NCI-H1092 treated with DMSO at 0.1 percent for 48 hours (cell line): ENCODE measurements around the gene MAPK8IP3.
A peak's percentile ranks its signal among the peaks of the same experiment; 100 is the strongest.

ENCODE experiments used
- DNase-seq: peaks from one replicate; lab custom pipeline; 2025; lab: John Stamatoyannopoulos, UW

The MAPK8IP3 gene

DNA sequence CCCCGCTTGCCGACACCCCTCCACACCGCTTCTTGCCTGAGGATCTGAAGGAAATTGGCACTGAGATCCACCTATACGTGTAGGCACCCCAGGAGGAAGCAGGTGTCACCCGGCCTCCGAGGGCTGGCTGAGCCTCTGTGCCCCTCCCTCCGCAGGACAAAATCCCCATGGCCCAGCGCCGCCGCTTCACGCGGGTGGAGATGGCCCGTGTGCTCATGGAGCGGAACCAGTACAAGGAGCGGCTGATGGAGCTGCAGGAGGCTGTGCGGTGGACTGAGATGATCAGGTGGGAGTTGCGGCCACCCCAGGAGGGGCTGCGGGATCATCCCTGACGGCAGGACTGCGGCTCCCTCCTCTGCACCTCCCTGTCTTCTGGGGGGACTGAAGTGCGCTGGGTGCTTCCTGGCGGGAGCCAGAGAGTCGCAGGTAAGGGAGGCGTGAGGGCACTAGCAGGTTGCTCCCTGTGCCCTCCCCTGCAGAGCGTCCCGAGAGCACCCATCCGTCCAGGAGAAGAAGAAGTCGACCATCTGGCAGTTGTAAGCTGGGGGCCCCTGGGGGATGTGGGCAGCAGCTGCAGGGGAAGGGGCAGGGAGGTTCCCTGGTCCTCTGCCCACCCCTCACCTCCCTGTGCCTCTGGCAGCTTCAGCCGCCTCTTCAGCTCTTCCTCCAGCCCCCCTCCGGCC lies 56.3 kb downstream of the MAPK8IP3 start:
- no peak for DNase-seq

DNA sequence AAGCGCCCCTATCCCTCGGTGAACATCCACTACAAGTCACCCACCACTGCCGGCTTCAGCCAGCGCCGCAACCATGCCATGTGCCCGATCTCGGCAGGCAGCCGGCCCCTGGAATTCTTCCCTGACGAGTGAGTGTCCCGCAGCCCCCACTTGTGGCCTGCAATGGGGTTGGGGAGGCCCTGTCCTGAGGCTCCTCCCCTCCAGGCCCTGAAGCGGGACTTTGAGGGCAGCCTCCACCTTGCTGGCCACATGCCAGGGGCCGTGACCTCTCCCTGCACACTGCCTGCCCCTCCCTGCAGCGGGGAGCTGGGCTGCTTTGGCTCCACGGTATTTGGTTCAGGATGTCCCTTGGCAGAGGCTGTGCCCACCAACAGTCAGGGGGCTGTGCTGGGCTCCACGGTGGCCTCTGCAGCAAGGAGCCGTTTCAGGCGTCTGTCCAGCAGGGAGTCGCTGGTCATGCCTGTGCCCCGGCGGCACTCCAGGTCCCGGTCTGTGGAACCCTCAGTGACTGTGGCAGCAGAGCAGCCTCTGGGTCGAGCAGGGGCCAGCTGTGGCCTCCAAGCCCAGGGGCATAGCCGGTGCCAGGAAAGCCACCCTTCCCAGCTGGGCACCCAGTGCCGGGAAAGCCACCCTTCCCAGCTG lies 57.0 kb downstream of the MAPK8IP3 start:
- DNase-seq: no peak

DNA sequence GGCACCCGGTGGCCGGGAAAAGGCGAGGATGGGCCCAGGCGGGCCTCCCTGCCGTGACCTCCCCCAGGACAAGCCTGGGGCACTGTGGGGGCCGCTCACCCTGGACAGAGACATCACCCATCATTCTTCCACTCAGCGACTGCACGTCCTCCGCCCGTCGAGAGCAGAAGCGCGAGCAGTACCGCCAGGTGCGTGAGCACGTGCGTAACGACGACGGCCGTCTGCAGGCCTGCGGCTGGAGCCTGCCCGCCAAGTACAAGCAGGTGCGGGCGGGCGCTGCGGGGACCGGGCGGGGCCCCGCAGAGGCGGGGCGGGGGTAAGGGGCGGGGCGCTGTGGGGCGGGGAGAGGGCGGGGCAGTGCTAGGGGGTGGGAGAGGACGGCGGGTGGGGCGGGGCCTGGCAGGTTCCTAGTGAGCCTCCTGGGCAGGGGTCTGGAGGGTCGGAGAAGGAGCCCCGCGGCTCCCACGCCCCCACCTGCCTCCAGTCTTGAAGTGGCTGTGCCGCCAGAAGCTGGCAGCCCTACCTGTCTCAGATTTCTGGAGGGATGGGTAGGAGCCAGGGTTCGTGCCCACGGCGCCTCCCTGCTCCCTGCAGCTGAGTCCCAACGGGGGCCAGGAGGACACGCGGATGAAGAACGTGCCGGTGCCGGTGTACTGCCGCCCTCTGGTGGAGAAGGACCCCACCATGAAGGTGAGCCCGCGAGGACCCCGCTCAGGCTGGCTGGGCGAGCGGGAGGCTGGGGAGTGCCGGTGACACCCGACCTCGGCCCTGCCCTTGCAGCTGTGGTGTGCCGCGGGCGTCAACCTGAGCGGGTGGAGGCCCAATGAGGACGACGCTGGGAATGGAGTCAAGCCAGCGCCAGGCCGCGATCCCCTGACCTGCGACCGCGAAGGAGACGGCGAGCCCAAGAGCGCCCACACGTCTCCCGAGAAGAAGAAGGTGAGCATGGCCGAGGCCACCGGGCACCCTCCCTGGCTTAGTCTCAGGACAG lies 57.8 kb downstream of the MAPK8IP3 start:
- DNase-seq: no peak

DNA sequence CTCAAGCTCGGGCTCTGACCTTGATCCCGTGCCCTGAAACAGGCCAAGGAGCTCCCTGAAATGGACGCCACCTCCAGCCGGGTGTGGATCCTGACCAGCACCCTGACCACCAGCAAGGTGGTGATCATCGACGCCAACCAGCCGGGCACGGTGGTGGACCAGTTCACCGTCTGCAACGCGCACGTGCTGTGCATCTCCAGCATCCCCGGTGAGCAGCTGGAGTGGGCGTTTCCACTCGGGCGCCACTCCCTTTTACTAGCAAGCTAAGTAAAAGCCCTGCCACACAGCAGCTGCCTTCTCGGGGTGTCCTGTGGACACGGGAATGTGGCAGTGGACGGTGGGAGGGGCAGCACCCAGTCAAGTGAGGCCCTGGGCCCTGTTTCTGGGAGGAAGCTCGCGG lies 59.0 kb downstream of the MAPK8IP3 start:
- no peak for DNase-seq

GRCh38 chr16:1765826-1766225 lies 59.8 kb downstream of the MAPK8IP3 start:
- DNase-seq: no peak

DNA sequence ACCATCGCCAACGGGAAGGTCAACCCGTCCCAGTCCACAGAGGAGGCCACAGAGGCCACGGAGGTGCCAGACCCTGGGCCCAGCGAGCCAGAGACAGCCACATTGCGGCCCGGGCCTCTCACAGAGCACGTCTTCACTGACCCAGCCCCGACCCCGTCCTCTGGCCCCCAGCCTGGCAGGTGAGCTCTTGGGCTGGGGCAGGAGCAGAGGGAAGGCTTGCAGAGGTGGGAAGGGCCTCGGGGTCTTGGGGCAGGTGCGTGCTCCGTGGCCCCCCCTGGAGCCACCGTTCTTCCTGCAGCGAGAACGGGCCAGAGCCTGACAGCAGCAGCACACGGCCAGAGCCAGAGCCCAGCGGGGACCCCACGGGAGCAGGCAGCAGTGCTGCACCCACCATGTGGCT lies 60.2 kb downstream of the MAPK8IP3 start:
- DNase-seq: no peak

GRCh38 chr16:1766701-1767100 lies 60.7 kb downstream of the MAPK8IP3 start:
- no peak for DNase-seq

DNA sequence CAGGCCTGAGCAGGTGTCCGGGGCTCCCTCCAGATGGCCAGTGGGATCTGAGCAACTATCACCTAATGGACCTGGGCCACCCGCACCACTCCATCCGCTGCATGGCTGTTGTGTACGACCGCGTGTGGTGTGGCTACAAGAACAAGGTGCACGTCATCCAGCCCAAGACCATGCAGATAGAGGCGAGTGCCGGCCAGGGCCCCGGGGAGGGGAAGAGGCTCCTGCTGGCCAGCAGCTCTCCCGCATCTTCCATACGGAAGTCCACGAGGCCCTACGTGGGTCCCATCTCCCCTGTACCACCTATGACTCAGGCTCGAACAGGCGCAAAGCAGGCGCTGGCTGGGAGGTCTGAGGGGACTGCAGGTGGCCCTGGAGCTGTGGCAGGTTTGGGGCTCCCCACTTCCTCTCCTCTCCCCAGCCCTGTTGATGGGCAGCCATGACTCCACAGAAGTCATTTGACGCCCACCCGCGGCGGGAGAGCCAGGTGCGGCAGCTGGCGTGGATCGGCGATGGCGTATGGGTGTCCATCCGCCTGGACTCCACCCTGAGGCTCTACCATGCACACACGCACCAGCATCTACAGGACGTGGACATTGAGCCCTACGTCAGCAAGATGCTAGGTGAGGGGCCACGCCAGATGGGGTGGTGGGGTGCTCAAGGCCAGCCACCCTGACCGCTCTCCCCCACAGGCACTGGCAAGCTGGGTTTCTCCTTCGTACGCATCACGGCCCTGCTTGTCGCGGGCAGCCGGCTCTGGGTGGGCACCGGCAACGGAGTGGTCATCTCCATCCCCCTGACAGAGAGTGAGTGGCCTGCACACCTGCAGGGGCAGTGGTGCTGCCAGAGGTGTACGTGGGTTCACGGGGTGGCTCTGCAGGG lies 61.4 kb downstream of the MAPK8IP3 start:
- no peak for DNase-seq

GRCh38 chr16:1768061-1768766 lies 62.2 kb downstream of the MAPK8IP3 start:
- no peak for DNase-seq

DNA sequence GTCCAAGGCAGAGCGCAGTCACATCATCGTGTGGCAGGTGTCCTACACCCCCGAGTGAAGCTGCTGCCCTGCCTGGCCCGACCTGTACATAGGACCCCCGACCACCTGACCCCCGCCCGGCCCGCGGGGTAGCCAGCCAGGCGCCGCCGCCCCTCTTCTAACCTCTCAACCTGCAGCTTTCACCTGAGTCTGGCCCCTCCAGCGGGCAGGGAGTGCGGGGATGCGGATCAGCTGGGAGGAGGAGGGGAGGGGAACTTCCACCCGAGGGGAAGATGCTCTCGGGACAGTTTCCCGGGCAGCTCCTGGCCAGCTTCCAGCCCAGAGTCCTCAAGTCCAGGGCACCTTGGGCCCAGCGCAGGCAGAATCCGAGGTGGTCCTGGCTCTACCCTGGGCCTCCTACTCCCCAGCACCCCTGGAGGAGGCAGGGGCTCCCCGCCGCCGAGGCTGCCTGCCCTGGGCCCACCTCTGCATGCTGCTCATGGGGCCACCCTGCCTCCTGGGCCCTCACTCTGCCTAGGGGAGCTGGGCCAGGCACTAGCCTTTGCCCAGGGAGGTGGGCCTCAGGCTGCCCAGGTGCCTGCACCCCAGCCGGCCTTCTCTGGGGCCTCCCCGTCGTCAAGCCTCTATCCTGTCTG lies 62.9 kb downstream of the MAPK8IP3 start:
- no peak for DNase-seq

DNA sequence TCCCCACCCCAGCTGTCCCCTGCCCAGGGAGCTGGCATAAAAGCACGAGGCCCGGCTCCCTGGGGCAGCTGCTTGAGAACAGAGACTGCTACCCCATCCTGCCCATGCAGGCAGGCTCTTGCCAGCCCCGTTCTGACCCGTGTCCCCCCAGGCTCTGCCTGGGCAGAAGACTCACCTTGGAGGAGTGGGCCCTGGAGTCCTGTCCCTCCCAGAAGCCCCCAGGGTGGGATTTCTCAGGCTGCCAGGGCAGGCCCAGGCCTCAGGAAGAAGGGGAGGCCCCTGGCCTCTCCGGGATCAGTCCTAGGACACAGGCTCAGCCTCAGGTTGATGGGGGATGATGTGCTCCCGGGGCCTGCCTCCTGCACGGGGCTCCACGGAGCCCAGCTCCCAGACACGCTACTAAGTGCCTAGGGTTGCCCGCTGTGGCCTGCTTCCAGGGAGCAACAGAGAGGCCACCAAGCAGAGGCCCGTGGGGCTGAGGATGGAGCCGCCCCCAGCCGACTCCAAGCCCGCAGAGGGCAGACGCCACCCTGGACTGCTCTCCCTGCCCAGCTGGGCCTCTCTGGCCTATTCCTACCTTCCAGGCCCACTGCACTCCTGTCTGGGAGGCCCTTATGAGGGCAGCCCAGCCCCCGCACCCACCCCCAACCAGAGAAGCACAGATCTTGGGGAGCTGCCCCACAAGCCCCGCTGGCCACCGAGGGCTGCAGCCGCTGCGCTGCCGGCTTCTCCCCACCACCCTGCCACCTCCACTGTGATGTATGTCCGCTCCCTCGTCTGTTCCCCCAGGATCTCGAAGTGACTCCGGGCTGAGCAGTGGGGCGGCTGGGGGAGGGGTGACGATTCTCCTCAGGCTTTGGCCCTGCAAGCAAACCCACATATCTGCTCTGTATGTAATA lies 63.7 kb downstream of the MAPK8IP3 start:
- no peak for DNase-seq

GRCh38 chr16:1770328-1771187 lies 64.6 kb downstream of the MAPK8IP3 start:
- peak; percentile 54 for DNase-seq

DNA sequence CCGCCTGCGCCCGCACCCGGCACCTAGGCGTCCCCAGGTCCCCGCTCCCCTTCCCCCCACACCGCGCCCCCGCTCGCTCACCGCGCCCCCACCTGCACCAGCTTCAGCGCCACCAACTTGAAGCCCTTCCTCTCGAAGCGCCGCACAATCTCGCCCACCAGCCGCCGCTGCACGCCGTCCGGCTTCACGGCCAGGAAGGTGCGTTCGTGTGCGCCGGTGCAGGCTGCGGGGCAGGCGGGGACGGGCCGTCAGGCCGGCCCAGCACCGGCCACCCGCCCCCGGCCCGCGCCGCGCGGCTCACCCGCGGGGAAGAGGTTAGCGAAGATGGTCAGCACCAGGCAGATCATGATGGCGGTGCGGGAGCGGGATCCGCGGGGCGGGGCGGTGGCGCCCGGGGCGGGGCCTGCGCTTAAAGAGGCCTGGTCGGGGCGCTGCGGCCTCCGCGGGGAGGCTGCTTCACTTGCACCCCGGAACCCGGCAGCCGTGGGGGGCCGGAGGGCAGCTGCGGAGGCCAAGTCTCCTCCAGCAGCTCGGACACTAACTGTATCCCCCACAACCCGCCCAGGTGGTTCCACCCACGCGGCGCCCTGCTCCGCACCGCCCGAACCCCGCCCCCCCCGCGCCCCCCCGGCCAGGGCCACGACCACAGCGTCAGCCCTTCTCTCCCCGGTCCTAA lies 65.3 kb downstream of the MAPK8IP3 start, which contains the start of gene NME3:
Gene NME3 (minus strand): TSS at position 356 of the 676 bp plus-strand sequence. CDS start 9 bp downstream, at position 347.
- peak; percentile 66 for DNase-seq

DNA sequence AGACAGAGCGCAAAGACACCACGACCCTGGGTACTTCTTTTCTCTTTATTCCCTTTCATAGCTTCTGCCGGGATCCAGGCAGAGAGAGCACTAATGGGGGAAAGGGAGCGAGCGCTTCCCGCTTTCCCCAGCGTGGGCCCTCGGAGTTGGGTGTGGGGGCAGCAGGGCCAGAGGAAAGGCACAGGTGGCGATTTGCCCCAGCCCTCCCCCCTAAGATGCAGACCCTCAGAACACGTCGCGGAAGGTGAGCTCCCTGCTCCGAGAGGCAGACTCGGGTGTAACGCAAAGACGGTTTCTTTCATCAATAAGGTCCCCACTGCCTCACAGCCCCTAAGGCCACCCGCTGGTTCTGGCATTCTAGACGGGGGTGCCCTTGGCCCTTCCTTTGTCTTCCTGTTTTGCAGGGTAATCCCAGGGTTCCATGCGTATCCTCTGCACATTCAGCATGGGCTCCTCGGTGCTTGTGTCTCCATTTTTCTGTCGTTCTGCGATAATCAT lies 65.9 kb downstream of the MAPK8IP3 start:
- no peak for DNase-seq

GRCh38 chr16:1772362-1772907 lies 66.4 kb downstream of the MAPK8IP3 start, which contains the start of gene EME2:
EME2 (plus strand) TSS chr16:1772810; CDS start chr16:1773228, 418 bp downstream.
- no peak for DNase-seq

DNA sequence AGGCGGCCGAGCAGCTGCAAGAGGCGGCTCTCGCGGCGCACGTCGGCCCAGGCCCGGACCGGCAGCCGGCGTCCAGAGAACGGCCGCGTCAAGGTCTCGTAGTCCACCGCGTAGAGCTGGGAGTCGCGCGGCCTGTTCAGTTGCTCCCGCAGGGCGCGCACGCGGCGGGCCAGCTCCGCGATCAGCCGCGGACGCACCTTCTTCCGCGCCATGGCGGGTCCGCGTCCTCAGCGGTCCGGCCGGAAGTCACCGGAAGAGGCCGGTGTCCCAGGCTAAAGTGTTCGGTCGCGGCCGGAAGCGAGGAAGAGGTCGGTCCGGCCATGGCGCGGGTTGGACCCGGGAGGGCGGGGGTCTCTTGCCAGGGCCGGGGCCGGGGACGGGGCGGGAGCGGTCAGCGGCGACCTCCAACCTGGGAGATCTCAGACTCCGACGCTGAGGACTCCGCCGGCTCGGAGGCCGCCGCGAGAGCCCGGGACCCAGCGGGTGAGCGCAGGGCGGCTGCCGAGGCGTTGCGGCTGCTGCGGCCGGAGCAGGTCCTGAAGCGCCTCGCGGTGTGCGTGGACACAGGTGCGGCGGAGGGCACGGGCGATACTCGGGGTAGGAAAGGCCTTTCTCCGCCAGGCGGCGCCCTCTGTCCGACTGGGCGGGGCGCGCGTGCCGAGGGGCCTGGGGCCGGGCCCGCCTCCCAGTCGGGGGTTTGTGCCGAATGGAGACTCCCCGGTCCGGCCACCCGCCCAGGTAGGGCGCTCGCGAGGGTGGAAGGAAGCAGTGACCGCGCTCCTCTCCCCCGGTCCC lies 67.1 kb downstream of the MAPK8IP3 start, which contains the start of gene MRPS34:
Gene MRPS34 (minus strand): TSS at position 227 of the 795 bp plus-strand sequence. CDS start 15 bp downstream, at position 212.
- peak; percentile 88 for DNase-seq
